Measurements from ENCODE around the gene R3HDM2.

The R3HDM2 gene

DNA sequence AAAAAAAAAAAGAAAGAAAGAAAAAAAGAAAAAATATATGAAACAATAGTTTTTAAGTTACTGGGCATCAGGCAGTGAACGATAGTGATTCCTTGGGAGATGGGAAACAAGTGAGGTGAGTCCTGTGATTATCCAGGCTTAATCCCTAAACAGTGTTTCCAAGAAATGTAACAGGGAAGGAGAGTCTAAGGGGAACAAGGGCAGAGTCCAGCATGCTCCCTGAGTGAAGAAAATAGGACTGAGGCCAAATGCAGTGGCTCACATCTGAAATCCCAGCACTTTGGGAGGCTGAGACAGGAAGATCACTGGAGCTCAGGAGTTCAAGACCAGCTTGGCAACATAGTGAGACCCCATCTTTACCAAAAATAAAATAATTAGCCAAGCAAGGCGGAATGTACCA, 40.7 kb downstream of the R3HDM2 start:
- no peak overlapping the region for H3K27ac ChIP-seq (ENCODE audit: low read length)
- H3K27me3 ChIP-seq (ENCODE audit: insufficient read depth, low read length, poor library complexity) = no peaks in the 10 kb centered on the region
- H3K36me3 ChIP-seq (ENCODE audit: insufficient read depth, low read length) = peaks cover 17% of the 10 kb centered on the region
- no peaks in the 10 kb centered on the region for H3K4me1 ChIP-seq (ENCODE audit: insufficient read depth, low read length)
- H3K9ac ChIP-seq (ENCODE audit: low read depth, low read length) = no peak overlapping the region
- no peak overlapping the region for H3K4me3 ChIP-seq (ENCODE audit: low read depth in 1 of 2, low read length in 2 of 2)
- peaks cover 4% of the 10 kb centered on the region; the same call in 1 of the 2 replicates for H3K79me2 ChIP-seq (ENCODE audit: insufficient read depth, low read length)
- H3K4me2 ChIP-seq (ENCODE audit: insufficient read depth, low read length) = no peak overlapping the region
- H3K9me3 ChIP-seq (ENCODE audit: insufficient read depth, low read length, severe bottlenecking) = no peaks in the 10 kb centered on the region
- DNase-seq = no peak
- H2AFZ ChIP-seq (ENCODE audit: low read depth, low read length) = no peak overlapping the region
- no peaks in the 10 kb centered on the region for H4K20me1 ChIP-seq (ENCODE audit: insufficient read depth, low read length)
- ATAC-seq (ENCODE audit: insufficient read depth, low read depth) = no peak
- TF ChIP-seq, protein P1, sequence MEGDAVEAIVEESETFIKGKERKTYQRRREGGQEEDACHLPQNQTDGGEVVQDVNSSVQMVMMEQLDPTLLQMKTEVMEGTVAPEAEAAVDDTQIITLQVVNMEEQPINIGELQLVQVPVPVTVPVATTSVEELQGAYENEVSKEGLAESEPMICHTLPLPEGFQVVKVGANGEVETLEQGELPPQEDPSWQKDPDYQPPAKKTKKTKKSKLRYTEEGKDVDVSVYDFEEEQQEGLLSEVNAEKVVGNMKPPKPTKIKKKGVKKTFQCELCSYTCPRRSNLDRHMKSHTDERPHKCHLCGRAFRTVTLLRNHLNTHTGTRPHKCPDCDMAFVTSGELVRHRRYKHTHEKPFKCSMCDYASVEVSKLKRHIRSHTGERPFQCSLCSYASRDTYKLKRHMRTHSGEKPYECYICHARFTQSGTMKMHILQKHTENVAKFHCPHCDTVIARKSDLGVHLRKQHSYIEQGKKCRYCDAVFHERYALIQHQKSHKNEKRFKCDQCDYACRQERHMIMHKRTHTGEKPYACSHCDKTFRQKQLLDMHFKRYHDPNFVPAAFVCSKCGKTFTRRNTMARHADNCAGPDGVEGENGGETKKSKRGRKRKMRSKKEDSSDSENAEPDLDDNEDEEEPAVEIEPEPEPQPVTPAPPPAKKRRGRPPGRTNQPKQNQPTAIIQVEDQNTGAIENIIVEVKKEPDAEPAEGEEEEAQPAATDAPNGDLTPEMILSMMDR (IDR thresholded peaks at IDR 0.05; ENCODE audit: borderline replicate concordance, extremely low read depth, low read length, poor library complexity, severe bottlenecking) = no peak
- TF ChIP-seq EZH2 (IDR thresholded peaks at IDR 0.05; ENCODE audit: borderline replicate concordance, low read depth, low read length, severe bottlenecking) = no peak

DNA sequence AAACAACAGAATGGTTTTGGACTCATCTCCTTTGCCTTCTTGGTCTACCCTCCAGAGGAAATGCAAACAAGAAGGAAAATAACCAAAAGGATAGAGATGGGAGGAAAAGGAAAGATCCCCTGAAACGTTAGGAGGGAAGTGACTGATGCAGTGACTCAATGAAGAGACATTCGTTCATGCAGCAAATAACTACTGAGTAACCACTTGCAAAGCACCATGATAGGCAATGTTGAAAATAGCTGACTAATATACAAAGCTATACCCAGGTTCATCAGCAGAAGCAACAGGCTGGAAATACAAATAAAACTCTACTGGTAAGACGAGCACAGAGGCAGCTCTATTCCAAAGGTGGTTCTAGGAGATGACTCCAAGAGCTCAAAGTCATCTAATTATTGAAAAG, 41.8 kb downstream of the R3HDM2 start:
- no peak overlapping the region for H2AFZ ChIP-seq (ENCODE audit: low read depth, low read length)
- DNase-seq = no peak
- peaks cover 11% of the 10 kb centered on the region for H3K36me3 ChIP-seq (ENCODE audit: insufficient read depth, low read length)
- no peak overlapping the region for H3K9ac ChIP-seq (ENCODE audit: low read depth, low read length)
- H3K27ac ChIP-seq (ENCODE audit: low read length) = no peak overlapping the region
- no peaks in the 10 kb centered on the region for H3K9me3 ChIP-seq (ENCODE audit: insufficient read depth, low read length, severe bottlenecking)
- no peak overlapping the region for H3K4me2 ChIP-seq (ENCODE audit: insufficient read depth, low read length)
- no peaks in the 10 kb centered on the region for H4K20me1 ChIP-seq (ENCODE audit: insufficient read depth, low read length)
- H3K79me2 ChIP-seq (ENCODE audit: insufficient read depth, low read length) = peaks cover 4% of the 10 kb centered on the region; the same call in 1 of the 2 replicates
- H3K27me3 ChIP-seq (ENCODE audit: insufficient read depth, low read length, poor library complexity) = no peaks in the 10 kb centered on the region
- no peaks in the 10 kb centered on the region for H3K4me1 ChIP-seq (ENCODE audit: insufficient read depth, low read length)
- ATAC-seq (ENCODE audit: insufficient read depth, low read depth) = no peak
- TF ChIP-seq, protein P1 (IDR thresholded peaks at IDR 0.05; ENCODE audit: borderline replicate concordance, extremely low read depth, low read length, poor library complexity, severe bottlenecking) = no peak
- no peak for TF ChIP-seq EZH2 (IDR thresholded peaks at IDR 0.05; ENCODE audit: borderline replicate concordance, low read depth, low read length, severe bottlenecking)
- no peak overlapping the region for H3K4me3 ChIP-seq (ENCODE audit: low read depth in 1 of 2, low read length in 2 of 2)

DNA sequence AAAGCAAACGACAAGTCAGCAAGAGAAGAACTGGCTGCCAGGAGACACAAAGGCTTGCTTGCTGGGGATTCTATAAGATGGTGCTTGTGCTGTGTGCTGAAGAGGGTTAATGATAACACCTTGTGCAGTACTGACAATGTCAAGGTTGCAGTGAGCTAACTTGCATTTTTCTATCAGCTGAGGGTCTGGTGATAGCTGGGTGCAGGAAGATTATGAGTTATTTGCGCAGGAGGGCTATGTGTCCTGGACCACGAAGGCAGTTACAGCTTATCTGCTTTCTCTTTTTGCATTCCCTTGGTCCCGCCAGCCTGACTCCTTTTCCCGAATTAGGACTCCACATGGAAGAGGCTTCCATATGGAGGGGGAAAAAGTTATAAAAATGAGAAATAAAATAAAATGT, 42.4 kb downstream of the R3HDM2 start:
- peaks cover 10% of the 10 kb centered on the region for H3K36me3 ChIP-seq (ENCODE audit: insufficient read depth, low read length)
- no peaks in the 10 kb centered on the region for H4K20me1 ChIP-seq (ENCODE audit: insufficient read depth, low read length)
- H3K9ac ChIP-seq (ENCODE audit: low read depth, low read length) = no peak overlapping the region
- DNase-seq (no peak), ATAC-seq (ENCODE audit: insufficient read depth, low read depth) (no peak)
- no peak overlapping the region for H3K4me2 ChIP-seq (ENCODE audit: insufficient read depth, low read length)
- no peak overlapping the region for H3K4me3 ChIP-seq (ENCODE audit: low read depth in 1 of 2, low read length in 2 of 2)
- H3K79me2 ChIP-seq (ENCODE audit: insufficient read depth, low read length) = peaks cover 4% of the 10 kb centered on the region; the same call in 1 of the 2 replicates
- no peaks in the 10 kb centered on the region for H3K9me3 ChIP-seq (ENCODE audit: insufficient read depth, low read length, severe bottlenecking)
- no peaks in the 10 kb centered on the region for H3K4me1 ChIP-seq (ENCODE audit: insufficient read depth, low read length)
- no peaks in the 10 kb centered on the region for H3K27me3 ChIP-seq (ENCODE audit: insufficient read depth, low read length, poor library complexity)
- TF ChIP-seq, protein P1 (IDR thresholded peaks at IDR 0.05; ENCODE audit: borderline replicate concordance, extremely low read depth, low read length, poor library complexity, severe bottlenecking) = no peak
- TF ChIP-seq EZH2 (IDR thresholded peaks at IDR 0.05; ENCODE audit: borderline replicate concordance, low read depth, low read length, severe bottlenecking) = no peak
- no peak overlapping the region for H2AFZ ChIP-seq (ENCODE audit: low read depth, low read length)
- no peak overlapping the region for H3K27ac ChIP-seq (ENCODE audit: low read length)
